Iris pigment epithelial cell (primary cell): ENCODE results near the gene FAM25A.
"Not testable (repeated sequence)": the region's sequence is repeated elsewhere in the genome, so short reads cannot be mapped to it uniquely, and the experiment has no call there.

ENCODE experiments used
- DNase-seq: peaks from one replicate; pipeline ENCODE4 v3.0.0-alpha.2; 2011; ENCODE audit warnings: low read depth

The FAM25A gene

DNA sequence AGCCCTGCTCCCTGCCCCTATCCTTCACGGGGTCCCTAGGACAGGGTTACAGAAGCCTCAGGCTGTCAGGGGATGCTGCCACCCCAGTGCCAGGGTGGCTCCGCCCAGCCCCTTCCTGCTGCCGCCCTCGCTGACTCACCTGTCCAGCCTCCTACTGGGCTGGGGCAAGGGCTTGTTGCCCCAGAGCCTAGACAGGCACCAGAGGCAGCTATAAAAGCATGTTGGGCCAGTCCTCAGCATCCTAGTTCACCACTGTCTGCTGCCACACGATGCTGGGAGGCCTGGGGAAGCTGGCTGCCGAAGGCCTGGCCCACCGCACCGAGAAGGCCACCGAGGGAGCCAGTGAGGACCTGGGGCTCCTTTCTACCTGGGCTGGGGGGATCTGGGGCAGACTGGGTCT lies at the start of gene FAM25A:
FAM25A (plus strand) TSS at position 239 of the 400 bp plus-strand sequence; CDS start at position 270, 31 bp downstream.
- DNase-seq: not testable (repeated sequence)

DNA sequence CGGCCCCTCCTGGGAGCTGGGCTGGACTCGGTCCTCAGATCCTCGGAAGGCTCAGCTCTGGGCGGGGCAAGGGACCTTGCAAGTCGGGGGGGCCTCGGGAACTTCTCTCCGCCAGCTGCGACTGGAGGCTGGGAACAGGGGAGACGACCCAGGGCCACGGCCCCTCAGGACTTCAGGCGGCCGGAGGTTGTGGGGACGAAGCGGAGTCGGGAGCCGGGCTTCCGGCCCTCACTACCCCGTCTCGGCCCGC lies 49.2 kb upstream of the FAM25A start:
- DNase-seq: no peak

DNA sequence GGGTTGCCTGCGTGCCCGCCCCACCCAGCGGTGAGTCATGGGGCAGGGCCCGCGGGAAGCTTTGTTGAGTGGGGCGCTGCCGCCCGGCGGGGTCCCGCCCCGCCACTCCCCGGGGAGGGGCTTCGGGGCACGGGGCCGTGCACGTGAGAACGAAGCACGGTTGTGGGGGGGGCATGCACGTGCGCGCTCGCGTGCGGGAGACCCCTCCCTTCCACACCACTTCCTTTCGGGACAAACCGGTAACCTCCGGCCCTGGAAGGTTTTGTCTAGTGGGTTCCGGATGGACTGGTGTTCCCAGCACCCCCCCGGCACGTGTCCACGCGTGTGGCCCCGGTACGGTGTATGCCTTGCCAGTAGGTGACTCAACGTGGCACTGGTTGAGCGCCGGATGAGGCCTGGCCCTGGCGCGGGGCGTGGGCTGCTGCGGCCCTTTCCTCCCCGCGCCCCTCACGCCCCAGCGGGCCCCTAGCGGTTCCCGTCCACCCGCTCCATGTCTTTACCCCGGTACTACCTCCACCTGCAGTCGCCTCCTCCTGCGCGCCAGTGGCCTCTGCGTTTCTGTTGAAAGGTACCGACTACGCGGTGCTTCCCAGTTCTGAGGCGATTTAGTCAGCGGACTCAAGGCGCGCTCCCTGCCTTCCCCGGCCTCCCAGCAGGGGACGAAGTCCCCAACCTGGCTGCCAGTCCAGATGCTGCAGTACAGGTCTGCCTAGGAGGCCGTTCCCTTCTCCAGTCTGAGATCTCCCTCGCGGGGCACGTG lies 48.7 kb upstream of the FAM25A start:
- DNase-seq: peak; percentile 77

DNA sequence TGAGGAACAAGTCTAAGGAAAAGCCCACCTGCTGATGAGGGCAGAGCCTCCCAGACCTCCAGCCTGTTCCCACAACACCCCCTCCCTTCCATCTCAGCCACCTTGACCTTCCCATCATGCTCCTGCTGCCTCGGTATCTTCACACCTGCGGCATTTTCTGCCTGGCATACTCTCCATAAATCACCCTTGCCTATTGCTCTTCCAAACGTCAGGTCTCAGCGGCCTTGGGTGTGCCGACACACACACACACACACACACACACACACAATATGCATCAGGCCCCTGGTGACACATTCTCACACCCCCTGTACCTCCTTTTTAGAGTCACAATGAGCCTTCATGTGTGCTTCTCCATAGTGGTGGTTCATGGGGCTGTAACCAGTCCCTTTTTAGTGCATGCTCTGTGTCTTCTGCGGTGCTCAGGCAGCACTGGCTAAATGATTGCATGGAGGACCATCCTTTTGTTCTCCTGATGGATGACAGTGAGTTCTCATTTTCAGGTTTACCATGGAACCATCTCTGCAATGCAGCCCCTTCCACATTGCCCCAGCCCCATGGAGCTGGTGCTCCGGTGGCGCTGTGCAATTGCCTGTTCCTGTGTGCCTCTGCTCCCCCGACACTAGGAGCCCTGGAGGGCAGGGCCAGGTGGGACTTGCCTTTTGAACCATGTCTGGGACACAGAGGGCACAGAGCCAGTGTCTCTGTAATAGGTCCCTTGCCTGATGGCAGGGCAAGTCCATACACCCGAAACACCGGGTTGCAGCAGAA lies 47.3 kb upstream of the FAM25A start:
- DNase-seq: no peak

DNA sequence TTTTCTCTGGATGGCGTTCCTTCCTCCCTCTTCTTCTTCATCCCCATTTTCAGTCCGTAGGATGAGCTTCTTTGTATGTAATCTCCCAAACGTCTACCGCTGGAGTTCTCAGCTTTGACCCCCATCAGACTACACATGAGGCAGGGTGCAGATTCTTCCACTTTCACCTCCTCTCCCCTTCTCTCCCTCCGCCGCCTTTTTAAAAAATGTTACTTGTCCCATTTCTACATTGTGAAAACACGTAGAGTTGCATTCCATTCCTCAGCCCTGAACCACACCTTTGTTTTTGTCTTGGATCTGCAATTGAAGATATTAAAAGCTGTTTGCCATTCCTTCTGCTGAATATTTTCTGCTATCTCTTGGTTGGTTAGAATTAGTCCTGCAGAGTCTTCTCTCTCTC lies 45.6 kb upstream of the FAM25A start:
- DNase-seq: no peak

DNA sequence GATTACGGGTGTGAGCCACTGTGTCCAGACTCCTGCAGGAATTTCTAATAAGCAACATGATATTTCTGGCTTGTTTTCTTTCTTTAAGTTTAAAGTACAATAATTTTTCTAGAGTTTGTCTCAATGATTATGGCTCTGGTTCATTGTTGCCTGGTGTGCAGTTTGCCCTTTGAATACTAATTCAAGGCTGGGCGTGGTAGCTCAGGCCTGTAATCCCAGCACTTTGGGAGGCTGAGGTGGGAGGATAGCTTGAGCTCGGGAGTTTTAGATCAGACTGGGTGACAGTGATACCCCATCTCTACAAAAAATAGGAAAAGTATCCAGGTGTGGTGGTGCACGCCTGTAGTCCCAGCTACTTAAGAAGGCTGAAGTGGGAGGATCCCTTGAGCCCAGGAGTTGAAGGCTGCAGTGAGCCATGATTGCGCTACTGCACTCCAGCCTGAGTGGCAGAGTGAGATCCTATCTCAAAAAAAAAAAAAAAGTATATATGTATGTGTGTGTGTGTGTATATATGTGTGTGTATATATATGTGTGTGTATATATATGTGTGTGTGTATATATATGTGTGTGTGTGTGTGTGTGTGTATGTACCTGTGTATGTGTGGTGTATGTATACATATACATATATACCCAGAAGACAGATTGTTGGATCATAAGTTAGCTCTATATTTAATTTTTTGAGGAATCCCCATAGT lies 43.6 kb upstream of the FAM25A start:
- no peak for DNase-seq

DNA sequence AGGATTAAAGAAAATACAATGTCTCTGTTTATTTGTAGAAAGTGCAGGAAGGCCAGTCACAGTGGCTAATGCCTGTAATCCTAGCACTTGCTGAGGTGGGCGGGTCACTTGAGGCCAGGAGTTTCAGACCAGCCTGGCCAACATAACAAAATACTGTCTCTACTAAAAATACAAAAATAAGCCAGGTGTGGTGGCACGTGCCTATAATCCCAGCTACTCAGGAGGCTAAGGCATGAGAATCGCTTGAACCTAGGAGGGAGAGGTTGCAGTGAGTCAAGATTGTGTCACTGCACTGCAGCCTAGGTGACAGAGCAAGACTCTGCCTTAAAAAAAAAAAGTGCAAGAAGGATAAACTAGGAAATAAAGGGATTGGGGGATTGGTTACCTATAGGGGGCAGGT lies 41.6 kb upstream of the FAM25A start:
- not testable (repeated sequence) for DNase-seq

DNA sequence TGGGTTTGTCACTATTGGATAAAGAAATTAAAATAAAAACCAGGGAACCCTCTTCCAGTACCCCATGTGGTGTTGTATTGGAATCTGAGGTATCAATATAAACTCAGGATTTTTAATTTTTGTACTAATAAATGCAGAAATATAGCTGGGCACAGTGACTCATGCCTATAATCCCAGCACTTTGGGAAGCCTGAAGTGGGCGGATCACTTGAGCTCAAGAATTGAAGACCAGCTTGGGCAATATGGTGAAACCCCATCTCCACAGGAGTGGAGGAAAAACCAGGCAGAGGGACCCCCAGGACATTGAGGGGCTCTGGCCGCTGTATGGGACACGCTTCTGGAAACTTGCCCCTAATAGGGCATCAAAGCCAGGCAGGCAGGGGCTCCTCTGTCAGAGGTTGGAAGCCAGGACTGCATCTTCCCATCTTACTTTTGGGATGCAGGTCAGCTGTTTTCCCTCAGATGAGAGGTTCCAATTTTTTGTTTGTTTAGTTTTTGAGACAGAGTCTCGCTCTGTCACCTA lies 40.7 kb upstream of the FAM25A start:
- no peak for DNase-seq

DNA sequence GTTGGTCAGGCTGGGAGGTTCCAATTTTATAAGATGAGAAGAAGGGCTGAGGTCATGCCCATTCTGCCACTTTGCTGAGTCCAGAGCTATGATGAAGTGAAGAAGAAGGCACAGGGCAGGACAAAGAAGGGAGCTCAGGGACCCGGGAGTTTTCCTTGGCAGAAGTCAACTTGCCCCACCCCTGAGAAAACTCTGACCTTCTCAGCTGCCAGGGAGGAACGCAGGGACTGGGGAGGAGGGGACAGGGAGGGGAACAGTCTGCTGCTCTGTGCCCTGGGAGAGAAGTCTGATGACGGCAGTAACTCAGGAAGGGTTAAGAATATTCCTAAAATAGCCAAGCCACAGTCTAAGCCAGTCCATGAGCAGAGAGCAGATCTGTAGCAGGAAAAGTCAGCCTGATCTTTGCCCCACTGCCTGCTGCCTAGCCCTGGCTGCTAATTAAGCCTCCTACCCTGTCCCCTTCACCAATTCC lies 40.1 kb upstream of the FAM25A start:
- DNase-seq: no peak

DNA sequence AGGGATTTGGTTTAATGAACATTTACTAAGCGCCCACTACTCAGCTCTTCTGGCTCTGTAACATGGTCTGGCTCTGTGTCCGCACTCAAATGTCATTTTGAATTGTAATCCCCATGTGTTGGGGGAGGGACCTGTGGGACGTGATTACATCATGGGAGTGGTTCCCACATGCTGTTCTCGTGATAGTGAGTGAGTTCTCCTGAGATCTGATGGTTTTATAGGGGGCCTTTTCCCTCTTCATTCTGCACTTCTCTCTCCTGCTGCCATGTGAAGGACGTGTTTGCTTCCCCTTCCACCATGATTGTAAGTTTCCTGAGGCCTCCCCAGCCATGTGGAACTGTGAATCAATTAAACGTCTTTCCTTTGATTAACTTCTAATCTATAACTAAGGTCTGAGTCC lies 39.1 kb upstream of the FAM25A start:
- DNase-seq: not testable (repeated sequence)

DNA sequence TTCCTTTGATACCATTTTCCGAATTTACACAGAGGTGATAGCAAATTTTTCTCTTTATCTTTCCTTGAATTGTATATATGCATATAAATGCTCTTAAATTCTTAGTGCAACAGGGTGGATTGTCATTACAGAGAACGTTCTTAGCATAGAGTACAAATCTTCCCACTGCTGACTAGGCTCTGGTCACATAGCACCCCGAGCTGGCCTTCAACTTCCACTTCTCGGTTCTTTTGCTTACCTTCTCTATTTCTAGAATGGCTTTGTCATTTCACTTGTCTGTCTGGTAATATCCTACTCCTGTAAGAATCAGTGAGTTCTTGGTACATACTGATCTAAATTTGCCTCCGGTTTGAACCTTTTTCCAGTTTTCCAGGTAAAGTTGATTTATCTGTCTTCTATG lies 38.4 kb upstream of the FAM25A start:
- DNase-seq: no peak

DNA sequence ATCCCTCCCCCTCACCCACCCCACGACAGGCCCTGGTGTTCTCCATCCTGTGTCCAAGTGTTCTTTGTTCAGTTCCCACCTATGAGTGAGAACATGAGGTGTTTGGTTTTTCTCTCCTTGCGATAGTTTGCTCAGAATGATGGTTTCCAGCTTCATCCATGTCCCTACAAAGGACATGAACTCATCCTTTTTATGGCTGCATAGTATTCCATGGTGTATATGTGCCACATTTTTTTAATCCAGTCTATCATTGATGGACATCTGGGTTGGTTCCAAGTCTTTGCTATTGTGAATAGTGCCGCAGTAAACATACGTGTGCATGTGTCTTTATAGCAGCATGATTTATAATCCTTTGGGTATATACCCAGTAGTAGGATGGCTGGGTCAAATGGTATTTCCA lies 35.6 kb upstream of the FAM25A start:
- not testable (repeated sequence) for DNase-seq

DNA sequence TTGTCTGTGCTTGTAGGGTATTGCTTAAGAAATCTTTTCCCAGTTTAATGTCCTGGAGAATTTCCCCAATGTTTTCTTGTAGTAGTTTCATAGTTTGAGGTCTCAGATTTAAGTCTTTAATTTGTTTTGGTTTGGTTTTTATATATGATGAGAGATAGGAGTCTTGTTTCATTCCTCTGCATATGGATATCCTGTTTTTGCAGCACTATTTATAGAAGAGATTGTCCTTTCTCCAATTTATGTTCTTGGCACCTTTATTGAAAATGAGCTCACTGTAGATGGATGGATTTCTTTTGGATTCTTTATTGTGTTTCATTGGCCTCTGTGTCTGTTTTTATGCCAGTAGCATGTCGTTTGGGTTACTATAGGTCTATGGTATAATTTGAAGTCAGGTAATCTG lies 31.6 kb upstream of the FAM25A start:
- no peak for DNase-seq

DNA sequence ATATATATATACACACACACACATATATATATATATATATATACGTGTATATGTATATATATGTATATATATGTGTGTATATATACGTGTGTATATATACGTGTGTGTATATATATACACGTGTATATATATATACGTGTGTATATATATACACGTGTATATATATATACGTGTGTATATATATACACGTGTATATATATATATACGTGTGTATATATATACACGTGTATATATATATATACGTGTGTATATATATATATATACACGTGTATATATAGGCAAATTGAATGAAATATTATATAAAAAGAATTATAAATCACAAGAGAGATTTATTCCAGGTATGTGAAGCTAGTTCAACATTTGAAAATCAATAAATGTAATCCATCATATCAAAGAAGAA lies 28.7 kb upstream of the FAM25A start:
- not testable (repeated sequence) for DNase-seq

DNA sequence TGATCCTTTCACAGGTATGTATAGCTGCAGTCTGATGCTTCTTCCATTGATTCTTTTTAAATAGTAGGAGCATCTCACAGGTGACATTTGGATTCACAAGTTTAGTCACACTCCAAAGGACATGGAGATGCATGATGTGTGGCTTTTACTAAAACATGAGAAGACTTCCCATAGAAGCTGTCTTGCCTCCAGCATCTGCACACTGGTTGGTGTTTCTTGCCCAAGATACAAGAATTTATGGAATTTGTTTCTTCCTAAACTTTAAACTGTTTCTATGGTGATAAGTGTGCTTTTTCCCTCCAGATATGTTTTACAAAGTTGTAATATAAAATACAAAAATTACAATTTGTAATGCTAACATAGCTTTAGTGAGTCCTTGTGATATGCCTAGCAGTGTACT lies 27.6 kb upstream of the FAM25A start:
- DNase-seq: no peak

DNA sequence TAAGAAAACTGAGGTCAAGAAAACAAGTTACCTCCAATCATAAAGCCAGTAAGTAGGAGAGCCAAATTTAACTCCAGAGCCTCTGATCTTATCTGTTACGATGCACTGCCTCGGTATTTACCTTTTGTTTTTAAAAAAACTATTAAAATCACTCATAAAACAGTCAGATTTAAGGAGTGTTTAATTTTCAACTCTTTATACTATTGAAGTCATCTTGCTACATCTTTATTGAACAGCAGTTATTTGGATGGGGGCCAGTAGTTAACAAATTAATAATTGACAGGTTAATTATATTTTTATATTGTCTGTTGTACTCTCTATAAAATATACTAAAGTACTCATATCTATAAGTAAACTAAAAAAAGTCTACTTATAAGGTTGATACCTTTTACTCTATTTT lies 27.2 kb upstream of the FAM25A start:
- DNase-seq: no peak

DNA sequence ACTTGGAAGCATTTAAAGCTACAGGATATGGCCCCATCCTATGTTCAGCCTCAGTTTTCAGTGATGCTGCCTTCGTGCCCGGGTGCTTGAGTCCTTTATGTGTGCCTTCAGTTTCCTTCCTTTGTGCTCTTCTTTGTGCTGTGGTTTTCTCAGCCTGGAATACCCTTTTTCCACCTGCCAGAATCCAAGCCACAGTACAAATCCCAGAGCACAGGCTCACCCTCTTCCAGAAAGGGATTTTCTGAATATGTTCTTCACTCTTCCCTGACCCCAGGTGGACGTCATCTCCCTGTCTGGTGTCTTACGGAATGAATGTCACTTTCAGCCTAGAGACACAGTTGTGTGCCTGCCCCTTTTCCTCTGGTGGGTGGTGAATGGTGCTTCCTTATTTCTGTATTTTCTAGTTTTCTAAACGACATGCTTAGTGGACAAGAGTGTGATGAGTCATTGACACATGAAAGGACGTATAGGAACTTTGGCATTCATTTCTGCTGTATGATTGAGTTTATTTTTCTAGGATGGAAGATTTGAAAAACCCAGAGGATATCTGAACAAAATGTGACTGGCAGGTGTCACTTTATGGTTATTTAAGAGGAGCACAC lies 20.2 kb upstream of the FAM25A start:
- not testable (repeated sequence) for DNase-seq

DNA sequence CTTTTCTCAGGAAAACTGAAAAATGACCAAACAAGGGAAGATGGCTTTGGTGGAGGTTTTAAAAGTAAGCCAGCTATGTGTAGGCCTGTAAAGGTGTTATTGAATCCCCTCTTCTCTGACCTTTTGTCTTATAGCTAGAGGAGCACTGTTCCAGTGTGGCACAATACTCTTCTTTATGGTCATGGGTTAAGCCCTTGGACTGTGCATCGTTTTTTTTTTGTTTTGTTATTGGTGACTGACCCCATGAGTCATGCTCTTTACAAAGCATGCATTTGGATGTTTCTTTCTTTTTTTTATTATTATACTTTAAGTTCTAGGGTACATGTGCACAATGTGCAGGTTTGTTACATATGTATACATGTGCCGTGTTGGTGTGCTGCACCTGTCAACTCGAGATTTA lies 19.6 kb upstream of the FAM25A start:
- DNase-seq: peak; percentile 70

DNA sequence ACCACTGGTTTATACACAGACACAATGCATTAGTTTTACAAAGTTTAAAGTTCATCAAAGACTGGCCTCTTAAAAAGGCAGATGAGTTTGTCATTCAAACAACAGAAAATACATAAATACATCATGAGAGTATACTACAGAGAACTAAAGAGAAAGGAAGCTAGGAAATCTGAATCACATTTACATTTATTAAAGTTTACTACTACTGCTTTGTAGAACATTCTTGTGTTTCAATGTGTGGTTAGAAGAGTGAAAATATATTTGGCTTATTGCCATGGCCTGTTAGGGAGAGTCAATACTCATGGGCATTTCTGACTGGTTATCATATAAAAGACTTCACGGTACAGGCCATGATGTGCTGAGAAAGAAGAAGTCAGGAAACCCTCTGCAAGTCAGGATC lies 13.0 kb upstream of the FAM25A start:
- peak; percentile 65 for DNase-seq

DNA sequence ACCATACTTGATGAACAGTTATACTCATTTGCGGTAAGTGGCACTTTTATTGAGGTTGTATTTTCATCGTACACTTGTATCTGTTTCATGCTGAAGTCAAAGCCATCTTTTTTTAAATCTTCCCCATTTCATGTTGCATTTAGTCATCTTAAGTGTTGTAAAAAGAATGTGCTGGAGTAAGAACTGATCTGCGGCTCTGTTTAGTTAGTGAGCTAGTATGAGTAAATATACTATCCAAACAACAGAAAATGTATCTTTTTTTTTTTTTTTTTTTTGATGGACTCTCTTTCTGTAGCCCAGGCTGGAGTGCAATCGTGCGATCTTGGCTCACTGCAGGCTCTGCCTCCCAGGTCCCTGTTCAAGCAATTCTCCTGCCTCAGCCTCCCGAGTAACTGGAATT lies 12.4 kb upstream of the FAM25A start:
- not testable (repeated sequence) for DNase-seq

DNA sequence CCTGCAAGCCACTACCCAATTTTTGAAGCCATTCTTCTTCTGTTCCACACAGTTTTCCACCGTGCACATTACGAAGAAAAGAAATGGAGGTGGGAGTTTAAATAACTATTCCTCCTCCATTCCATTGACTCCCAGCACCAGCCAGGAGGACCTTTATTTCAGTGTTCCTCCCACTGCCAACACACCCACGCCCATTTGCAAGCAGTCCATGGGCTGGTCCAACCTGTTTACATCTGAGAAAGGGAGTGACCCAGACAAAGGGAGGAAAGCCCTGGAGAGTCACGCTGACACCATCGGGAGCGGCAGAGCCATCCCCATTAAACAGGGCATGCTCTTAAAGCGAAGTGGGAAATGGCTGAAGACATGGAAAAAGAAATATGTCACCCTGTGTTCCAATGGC lies 11.8 kb upstream of the FAM25A start:
- not testable (repeated sequence) for DNase-seq

DNA sequence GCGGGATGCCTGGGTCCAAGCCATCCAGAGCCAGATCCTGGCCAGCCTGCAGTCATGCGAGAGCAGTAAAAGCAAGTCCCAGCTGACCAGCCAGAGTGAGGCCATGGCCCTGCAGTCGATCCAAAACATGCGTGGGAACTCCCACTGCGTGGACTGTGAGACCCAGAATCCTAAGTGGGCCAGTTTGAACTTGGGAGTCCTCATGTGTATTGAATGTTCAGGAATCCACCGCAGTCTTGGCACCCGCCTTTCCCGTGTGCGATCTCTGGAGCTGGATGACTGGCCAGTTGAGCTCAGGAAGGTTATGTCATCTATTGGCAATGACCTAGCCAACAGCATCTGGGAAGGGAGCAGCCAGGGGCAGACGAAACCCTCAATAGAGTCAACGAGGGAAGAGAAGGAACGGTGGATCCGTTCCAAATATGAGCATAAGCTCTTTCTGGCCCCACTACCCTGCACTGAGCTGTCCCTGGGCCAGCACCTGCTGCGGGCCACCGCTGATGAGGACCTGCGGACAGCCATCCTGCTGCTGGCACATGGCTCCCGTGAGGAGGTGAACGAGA lies 10.9 kb upstream of the FAM25A start:
- DNase-seq: not testable (repeated sequence)
